ENCODE results near the gene KIF14.

KIF14 gene

GRCh38 chr1:200628223-200628881, 7.8 kb upstream of the KIF14 start:
- peaks cover 4% of the 10 kb centered on the region for H3K27me3 Mint-ChIP-seq (ENCODE audit: low read depth, poor library complexity)
- H3K9me3 Mint-ChIP-seq: no peaks in the 10 kb centered on the region
- no peaks in the 10 kb centered on the region for H3K4me1 Mint-ChIP-seq
- H3K4me3 Mint-ChIP-seq: no peak overlapping the region
- H3K36me3 Mint-ChIP-seq (ENCODE audit: low read depth): no peaks in the 10 kb centered on the region
- TF ChIP-seq CTCF (IDR thresholded peaks at IDR 0.05): no peak
- no peak overlapping the region for H3K27ac Mint-ChIP-seq
- no peak for DNase-seq

GRCh38 chr1:200627575-200628222, 7.1 kb upstream of the KIF14 start:
- H3K4me1 Mint-ChIP-seq: no peaks in the 10 kb centered on the region
- H3K27ac Mint-ChIP-seq: no peak overlapping the region
- H3K9me3 Mint-ChIP-seq: no peaks in the 10 kb centered on the region
- no peaks in the 10 kb centered on the region for H3K36me3 Mint-ChIP-seq (ENCODE audit: low read depth)
- no peak for TF ChIP-seq CTCF (IDR thresholded peaks at IDR 0.05)
- no peak for DNase-seq
- no peak overlapping the region for H3K4me3 Mint-ChIP-seq
- no peaks in the 10 kb centered on the region for H3K27me3 Mint-ChIP-seq (ENCODE audit: low read depth, poor library complexity)

GRCh38 chr1:200626853-200627534, 6.4 kb upstream of the KIF14 start:
- no peaks in the 10 kb centered on the region for H3K27me3 Mint-ChIP-seq (ENCODE audit: low read depth, poor library complexity)
- no peaks in the 10 kb centered on the region for H3K36me3 Mint-ChIP-seq (ENCODE audit: low read depth)
- no peaks in the 10 kb centered on the region for H3K4me1 Mint-ChIP-seq
- no peak for DNase-seq
- H3K4me3 Mint-ChIP-seq: no peak overlapping the region
- no peak overlapping the region for H3K27ac Mint-ChIP-seq
- H3K9me3 Mint-ChIP-seq: no peaks in the 10 kb centered on the region
- no peak for TF ChIP-seq CTCF (IDR thresholded peaks at IDR 0.05)

- no peak for DNase-seq
- Mint-ChIP-seq H3K36me3 (ENCODE audit: low read depth) (no peaks in the 10 kb centered on the region), H3K27me3 (ENCODE audit: low read depth, poor library complexity) (no peaks in the 10 kb centered on the region), H3K9me3 (no peaks in the 10 kb centered on the region), H3K4me1 (peaks cover 5% of the 10 kb centered on the region), H3K4me3 (no peak overlapping the region), H3K27ac (no peak overlapping the region)
- TF ChIP-seq CTCF (IDR thresholded peaks at IDR 0.05): no peak
Measured at GRCh38 chr1:200625381-200625824, 4.9 kb upstream of the KIF14 start.

GRCh38 chr1:200624679-200625335, 4.3 kb upstream of the KIF14 start:
- H3K27ac Mint-ChIP-seq: no peak overlapping the region
- TF ChIP-seq CTCF (IDR thresholded peaks at IDR 0.05): no peak
- H3K4me3 Mint-ChIP-seq: no peak overlapping the region
- no peak for DNase-seq
- H3K27me3 Mint-ChIP-seq (ENCODE audit: low read depth, poor library complexity): no peaks in the 10 kb centered on the region
- peaks cover 10% of the 10 kb centered on the region for H3K4me1 Mint-ChIP-seq
- H3K9me3 Mint-ChIP-seq: no peaks in the 10 kb centered on the region
- no peaks in the 10 kb centered on the region for H3K36me3 Mint-ChIP-seq (ENCODE audit: low read depth)
